RKO (cell line): ENCODE data around the gene MLLT10.
A peak's percentile ranks its signal among the peaks of the same experiment; 100 is the strongest.

Experiments
- DNase-seq: peaks from one replicate; pipeline ENCODE4 v3.0.0-alpha.2; 2016; ENCODE audit warnings: low spot score

MLLT10 gene

DNA sequence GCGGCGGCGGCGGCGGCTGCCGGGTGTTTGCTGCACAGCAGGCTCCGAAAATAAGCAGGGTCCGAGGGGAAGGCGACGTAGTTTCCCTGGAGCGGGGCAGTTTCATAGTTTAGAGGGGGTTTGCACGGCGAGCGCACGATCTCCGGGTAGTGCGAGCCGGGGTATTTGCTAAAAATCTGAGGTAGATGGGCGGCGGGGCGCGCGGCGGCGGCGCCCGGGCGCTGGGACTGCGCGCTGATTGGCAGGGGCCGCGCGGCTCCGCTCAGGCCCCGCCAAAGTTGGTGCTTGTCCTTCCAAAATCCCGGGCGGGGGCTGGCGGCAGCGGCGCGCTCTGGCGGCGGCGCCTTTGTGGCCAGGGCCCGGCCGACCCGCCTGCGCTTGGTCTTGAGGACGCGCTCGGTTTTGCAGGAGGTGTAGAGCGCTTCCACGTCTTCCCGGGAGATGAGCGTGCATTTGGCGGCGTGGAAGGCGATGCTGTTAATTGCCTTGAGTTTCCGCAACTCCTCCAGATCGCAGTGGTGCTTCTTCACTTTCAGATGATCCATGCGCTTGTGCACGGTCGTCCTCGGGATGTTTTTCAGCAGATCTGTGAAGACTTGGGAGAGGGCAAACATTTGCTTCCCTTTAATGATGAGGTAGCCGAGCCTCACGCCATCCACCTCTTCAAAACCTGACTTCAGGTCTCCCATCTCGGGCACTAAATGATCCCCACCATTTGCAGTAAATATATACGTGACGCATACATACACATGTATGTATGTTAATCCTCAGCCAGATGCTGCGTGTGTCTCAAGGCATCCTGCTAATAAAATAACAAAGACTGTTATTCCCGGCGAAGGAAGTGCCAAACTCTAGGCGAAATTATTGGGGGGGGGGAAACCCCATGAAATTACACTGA lies 16.6 kb upstream of the MLLT10 start:
- peak; percentile 81 for DNase-seq

DNA sequence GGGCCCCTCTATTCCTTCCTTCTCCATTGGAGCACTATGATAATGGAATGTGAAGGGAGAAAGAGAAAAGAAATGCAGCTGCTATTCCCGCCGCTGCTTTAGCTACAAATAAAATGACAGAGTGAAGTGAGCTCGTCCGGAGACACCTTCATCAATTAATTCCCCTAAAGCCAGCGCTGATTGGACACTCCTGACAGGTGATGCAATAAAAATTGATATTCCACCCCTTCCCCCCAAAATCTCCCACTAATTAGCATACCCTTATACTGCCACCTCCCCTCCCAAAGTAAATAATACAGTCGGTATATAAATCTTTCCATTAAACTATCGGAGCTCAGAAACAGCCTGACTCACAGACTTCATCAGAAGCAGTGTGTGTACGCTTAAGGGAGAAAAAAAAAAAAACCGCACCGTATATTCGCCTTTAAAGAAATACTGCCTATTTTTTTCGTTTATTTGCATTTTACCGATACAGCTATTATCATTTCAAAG lies 15.8 kb upstream of the MLLT10 start:
- DNase-seq, result peak; percentile 58

DNA sequence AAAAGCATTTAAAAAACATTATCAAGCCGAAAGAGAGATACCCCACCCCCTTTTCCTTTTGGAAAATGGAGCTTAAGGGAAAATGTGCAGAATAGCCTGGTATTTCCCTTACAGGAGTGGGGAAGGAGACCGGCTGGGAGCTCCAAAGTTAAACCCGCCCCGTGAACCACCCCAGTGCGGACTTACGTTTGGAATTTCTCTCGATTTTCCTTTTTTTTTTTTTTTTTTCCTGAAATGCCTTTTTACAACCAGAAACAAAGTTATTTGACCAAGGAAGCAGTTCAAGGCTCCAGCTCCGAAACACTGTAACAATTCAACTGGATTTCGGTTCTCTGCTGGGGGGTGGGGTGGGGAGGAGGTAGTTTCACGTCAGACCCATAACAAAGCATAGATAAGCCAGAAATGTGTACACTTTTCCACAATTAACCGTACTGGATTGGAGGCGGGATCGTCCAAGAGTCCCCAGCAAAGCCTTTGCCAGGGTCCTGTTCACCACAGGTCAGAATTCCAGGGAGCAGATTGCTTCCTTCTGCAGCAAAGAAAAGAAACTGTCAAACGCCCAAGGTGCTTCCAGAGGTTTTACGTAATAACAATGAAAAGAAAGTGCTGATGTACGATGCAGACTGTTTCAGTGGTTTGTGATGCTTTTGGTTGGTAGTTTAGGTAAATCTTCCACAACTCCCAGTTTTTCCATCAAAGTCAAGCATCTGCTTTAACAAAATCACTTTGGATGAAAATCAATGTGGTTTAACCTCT lies 15.2 kb upstream of the MLLT10 start:
- DNase-seq, result no peak

DNA sequence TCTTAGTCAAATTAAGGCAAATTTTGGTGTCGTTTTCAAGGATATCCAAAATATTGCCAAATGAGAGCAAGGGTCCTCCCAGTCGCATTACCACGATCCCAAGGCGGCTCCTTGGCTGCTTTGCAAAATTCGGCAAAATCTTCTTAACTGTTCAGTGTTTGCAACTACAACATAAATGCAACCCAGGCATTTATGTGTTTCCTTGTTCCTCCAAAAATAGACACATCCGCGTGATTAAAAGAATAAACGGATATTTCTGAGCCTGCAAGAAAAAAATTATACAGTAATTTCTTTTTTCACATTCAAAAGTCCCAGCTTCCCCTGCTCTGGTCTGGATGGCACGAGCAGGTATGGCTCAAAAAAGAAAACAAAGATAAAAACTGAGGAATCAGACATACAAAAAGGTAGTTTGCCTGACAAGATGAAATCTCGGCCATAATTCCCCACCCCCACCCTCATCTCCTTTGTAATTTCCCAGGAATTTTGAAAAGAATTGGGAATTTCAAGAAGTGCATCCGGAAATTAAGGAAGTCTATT lies 14.6 kb upstream of the MLLT10 start:
- DNase-seq, result no peak

DNA sequence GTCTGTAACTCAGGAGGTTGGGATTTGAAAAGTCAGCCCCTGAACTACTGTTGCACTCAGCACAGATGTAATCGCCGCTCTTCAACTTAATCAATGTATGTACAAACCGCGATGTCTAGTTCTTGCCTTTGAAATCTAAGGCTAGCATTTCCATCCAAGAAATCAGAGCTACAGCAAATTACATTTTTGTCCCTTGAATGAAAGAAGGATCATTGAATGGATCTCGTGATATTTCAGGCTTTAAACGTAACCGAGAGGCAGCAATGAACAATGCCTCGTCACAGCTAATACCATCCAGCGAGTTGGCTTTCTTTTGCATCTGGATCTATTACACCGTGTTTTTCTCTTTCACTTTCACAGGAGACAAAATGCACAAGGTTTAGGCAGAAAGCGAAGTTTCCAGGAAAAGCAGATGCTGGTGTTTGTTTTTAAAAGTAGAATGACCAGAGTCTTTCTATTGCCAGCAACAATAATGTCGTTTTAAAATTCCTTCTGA lies 14.0 kb upstream of the MLLT10 start:
- DNase-seq, result no peak

DNA sequence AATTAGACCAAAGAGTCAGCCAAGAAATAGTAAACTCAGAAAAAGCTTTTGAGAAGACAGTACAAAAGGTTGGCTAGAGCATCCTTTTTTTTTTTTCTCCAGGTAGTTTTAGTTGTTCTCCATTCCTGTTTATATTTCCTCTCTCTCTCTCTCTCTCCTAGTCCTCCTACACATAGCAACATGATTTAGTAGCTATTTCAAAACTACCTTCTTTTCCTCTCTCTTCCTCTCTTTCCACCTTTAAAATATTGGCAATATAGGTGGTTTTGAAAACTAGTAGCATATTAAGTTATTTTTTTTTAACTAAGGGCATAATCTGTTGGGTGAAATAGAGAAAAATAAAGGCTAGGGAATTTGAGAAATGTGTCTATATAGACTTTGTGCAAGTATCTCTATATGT lies 13.5 kb upstream of the MLLT10 start:
- no peak for DNase-seq

DNA sequence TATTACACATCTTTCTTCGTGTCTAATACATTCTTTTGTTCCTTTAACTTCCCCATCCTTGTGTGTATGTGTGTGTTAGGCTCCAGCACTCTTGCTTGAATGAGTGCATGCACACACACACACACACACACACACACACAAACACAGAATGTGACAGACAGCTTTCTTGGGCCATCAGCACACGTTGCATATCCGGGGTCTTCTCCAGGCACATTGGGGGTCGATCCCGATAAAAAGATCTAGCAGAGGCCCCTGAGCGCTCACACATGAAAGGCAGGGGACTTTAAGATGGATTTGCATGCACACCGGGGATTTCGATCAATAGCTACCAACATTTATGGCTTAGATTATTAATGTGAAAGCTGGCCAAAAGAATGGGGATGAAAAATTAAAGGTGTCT lies 13.1 kb upstream of the MLLT10 start:
- no peak for DNase-seq

DNA sequence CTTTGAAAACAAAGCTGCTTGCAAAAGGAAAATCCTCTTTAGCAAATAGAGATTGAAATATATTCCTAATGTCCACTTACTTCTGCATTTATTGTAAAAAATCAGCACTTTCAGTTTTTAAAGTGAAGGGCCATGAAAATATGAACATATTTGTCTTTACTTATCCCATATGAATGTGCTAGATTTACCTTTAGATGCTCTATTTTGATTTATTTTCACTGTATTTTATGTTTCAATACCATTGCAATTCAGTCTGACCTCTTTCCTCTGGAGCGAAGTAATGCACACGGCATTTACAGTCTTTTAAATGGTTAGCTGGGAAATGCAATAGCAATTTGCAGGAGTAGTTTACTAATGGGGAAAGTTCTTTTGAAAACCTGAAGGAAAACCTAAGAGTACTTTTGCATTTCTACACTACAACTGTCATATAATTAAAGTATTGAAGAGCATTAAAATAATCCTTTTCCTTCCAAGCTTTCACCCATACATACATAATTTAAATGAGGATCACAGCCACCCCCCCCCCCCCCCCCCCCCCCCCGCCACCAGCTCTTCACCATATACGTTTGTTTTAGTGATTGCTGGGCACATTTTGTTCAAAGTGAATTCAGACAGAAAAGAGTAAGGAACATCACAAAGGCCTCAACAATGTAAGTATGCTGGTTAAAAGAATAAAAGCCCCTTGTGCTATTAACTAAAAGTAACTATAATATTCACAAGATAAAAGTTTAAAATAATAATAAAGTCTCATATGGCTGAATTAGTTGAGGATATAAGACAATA lies 12.1 kb upstream of the MLLT10 start:
- DNase-seq, result no peak

DNA sequence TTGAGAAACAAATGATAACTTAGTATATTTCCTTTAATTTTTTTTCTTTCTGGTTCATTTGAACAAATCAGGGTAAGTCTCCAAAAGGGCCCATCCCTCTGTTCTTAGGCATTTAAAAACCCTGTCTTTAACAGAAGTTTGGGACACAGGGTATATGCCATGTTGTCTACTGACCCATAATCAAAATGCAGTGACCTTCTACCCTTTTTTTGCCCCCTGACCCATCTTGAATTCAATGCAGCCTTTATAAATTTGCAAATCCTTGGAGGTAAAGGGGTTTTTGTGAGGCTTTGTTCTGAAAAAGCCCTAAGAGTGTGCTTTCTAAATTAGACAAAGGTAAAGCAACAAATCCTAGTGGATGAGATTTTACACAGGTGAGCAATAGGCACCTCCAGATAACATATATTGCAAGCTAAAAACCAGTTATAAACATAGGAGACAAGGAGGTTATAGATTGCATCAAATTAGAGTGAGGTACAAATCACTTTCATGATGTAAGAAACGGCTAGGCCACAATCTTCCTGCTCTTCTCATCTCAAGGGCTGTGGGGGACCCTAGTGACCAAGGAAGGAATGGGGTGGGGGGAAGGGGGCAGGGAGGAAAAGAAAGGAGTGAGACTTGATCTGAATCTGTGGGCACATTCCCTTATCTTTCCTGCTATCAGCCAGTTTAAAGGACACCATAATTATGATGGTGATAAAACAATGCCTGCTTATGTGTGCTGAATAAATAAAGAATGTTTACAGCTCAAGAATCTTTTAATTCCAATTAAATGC lies 11.2 kb upstream of the MLLT10 start:
- DNase-seq, result no peak

DNA sequence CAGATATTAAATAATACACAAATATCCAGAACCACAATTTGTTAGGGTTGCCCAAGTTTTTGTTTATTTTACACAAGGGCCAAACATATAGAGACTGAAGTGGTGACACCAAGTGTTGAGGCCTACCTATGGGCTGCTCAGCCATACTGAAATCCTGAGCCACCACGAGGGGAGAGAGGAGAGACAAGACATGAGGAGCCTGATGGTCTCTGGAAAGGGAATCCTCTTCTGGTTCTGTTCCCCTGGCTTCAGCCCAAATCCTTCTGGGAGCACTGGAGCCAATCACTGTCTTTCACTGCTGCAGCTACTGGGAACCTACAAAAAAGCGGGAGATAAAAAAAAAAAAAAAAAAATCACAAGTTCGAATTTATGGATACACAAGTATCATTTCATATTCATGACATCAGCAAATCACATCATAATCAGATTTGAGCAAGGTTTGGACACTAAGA lies 10.4 kb upstream of the MLLT10 start:
- no peak for DNase-seq

DNA sequence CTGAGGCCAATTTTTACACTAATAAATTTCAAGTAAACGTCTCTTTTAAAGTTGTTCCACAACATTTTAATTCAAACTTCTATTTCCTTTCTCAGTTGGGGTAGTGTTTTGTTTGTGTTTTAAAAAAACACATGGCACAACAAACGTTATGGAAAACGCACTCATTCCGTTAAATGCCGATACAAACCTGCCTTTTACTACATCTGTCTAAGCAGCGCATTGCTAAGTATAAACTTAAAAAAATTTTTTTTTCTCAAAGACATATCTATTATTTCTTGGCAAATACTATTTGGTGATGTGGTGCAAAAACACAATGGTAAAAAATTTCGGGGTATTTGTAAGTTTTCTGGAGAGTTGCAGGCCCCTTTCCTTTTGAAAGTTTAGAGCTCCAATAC lies 9.9 kb upstream of the MLLT10 start:
- DNase-seq, result no peak

DNA sequence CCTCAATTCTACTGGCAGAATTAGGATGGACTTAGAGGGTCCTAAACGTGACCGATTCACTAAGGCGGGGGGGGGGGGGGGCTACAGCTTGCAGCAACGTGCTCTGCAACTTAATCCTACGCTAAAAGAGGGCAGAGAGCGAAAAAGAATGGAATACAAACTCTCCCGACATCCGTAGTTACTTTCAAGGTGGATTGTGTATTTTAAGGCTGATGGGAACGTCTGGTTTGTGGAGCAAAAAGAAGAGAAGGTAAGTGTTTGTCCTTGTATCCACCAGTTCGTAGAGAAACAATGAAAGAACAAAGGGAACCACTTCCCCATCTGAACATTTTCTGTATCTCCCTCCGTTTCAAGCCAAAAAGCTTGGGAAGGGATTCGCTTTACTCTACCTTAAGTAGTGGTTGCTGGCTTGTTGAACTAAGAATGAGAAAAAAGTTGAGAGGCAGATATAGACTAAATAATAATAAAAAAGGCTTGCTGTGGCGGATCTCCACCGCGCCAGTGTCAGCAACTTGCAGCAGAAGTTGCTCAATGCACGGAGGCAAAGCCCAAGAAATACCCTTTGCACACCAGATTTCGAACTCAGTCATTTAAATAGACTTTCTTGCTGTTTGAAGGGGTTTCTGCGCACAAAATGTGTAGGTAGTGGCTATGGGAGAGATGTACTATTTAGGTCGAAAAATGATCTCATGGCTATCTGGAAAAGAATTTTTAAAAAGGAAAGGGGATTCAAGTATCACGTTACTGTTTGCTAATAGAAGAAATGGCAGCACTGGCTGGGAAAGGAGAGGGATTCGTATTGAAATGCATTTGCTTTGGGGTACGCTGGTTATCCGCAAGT lies 9.3 kb upstream of the MLLT10 start:
- no peak for DNase-seq

DNA sequence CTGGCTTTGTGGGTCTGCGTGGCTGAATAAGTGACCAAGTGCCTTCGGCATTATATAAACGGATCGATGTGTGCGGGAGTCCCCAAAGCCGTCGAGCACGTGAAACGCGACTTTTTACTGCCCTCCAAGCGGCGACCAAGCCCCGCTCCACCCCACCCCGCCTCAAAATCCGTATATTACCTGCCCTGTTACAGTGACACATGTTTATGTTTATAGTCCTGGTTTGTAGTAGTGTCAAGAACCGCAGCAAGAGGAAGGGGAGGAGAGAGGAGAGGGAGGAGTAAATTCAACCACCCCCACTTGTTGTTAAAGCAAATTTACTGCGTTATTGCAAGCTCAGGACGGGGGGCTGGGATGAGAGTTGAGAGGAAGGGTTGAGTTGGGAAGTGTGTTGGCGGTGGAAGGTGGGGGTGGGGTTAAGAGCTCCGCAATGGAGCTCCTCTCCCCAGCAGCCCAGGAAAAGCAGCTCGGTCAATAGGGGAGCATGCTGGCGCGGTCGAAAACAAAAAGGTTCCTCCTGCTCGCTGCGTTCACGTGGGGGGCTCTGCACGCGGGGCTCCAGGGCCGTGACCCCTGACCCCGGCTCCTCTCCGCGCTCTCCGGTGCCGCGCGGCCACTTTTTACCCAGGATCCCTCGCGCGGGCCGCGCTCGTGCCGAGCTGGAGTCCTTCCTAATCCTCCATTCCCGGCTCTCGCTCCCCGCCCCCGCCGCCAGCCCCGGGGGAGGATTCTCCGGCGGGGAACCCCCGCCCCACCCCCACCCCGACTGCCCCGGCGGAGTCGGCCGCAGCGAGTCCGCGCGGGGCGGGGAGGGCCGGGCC lies 8.5 kb upstream of the MLLT10 start, which contains the start of gene SKIDA1:
TSS of gene SKIDA1 (minus strand) at position 316 of the 821 bp plus-strand sequence. CDS start 7,860 bp downstream, outside the sequence.
- DNase-seq, result peak; percentile 89

DNA sequence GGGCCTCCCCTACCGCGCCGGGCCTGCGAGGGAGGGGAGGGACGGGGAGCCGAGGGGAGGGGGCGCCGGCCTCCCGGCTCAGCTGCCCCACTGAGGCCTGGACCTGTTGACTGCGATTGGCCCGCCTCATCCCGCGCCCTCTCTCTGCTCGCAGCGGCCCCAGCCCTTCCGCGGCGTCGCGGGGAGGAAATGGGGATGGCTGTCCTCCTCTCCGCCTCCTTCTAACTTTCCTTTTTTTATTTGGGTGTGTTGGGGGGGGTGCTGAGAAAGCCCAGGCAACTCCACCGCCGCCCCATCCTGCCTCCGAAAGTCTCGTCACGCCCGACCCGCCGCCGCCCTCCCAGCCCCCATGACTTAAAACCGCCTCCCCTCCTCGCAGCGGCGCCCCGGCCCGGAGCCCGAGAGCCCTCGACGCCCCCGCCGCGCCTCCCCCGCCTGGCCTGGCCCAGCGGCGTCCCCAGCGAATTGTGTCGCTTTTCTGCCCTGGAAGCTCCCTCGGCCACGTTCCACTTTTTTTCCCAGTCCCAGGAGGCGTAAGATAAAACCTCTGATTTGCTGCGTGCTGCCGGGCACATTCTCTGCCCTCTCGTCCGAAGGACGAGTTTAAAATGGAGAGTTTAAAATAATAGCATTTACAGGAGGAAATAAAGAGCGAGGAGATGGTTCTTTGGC lies 7.7 kb upstream of the MLLT10 start:
- DNase-seq, result peak; percentile 87

DNA sequence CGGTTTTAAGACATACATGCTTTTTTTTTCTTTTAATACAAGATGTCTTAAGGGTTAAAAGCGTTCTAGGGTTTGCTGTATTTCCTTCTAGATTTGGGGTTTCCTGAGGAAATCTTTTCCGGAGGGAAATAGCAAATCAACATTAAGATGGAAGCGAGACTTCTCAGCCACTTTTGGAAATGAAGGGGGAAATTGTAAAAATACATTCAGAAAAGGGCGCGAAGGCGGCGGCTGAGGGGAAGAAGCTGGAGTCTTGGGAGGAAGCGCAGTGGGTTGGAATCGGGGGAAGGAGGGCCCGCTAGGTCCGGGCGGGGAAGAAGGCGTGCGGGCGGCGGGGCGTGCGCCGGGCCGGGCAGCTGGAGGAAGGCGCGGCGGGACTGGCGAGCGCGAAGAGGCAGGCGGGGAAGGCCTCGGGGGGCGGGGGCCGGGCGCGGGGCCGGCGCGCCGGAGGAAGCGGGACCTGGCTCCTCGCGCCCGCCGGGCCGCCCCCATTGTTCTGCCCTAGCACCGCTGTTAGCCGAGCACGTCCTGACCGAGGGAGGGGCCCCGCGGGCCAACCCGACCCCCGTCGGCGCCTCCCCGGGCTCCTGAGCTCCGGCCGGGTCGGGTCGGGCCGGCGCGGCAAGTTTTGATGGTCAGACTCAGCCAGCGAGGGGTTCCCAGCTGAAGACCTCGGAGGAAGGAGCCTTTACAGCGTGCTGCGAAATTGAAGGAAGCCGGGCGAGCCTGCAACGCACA lies 7.0 kb upstream of the MLLT10 start:
- DNase-seq, result peak; percentile 75

DNA sequence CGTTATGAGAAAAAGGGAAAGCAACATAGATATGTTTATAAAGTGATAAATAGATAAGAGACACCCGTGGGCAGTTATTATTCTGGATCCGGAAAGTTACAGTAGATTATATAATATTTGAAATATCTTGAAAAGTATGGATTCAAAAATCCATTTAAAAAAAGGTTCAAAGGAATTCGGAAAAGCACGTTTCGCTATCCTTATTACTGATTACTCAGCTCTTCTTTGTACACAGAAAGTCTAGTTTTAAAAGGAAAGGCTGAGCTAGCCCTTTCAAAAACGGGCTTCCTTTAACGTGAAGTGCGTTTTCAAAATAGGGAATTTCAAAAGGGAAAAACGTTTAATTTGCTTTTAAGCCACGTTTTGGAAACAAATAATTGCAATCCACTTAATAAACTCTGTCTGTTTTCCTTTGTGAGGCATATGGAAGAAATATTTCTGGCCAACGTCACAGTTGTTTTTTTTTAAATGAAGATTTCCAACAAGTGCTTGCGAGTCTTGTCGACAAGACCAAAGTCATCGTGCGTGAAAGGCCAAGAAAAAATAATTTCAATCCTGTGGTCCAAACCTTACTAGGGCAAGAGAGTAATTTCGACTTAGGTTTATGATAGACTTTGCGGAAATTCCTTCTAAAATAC lies 6.3 kb upstream of the MLLT10 start:
- DNase-seq, result peak; percentile 69
